Suppressor macrophage (primary cell): ENCODE data around the gene FOXF2.

ENCODE experiments used
- DNase-seq, 4 experiments: peaks; one replicate each; pipeline ENCODE4 v3.0.0-alpha.2; 2020 to 2022

Gene FOXF2

DNA sequence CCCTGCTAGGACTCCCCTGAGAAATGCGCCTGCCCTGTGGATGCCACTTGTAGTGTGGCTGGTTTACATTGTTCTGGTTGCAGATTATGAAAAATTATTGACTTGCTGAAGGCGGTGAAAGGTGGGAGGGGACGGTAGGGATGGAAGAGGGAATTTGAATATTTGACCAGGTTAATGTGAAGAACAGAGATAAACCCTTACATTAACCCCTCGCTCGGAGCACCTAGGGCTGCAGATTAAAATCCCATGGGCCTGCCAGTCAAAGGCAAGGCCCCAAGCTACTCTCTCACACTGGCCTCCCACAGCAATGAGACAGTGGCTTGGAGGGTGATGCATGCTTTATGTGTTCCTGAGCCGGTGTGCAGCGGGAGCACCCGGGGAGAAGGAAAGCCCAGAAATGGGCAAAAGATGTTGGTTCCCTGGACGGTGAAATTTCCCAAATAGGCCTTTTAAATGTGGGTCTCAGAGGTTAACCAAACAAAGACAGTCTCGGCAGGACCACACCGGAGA is 2.5 kb downstream of the FOXF2 start:
- no peak for DNase-seq

DNA sequence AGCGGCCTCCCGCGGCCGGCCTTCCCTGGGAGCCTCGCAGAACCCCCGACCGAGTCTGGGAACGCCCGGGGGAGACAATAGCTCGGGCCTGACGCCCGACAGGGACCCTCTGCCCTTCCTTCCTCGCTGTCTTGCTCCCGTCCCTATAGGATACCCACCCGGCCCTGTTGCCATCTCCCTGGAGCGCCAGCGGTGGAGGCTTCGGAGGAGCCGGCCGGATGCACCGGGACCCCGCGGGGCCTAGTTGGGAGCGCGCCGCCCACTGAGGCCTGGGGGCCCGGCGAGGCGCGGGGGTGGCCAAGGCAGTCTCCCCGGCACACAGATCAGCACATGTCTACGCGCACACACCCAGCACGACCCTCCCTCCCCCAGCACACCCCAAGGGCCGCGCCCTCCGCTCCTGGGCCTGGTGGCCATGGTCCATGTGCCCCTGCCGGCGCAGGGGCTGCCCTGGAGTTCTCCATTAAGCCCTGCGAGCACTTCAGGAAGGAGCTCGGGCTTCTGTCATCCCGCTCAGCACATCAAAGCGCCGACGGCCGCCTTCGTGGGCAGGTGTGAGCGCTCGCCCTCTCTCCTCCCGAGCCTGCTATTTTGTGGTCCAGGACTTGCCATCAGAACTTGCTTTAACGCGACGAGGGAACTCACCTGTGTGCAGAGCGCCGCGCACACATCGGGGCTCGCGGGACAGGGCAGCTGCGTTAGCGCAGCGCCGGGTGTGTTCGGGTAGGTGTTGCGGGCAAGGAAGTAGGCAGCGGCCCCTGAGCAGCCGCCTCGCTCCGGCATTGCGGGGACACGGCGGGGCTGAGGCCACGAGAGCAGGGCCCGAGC is 3.7 kb downstream of the FOXF2 start:
- no peak for DNase-seq

DNA sequence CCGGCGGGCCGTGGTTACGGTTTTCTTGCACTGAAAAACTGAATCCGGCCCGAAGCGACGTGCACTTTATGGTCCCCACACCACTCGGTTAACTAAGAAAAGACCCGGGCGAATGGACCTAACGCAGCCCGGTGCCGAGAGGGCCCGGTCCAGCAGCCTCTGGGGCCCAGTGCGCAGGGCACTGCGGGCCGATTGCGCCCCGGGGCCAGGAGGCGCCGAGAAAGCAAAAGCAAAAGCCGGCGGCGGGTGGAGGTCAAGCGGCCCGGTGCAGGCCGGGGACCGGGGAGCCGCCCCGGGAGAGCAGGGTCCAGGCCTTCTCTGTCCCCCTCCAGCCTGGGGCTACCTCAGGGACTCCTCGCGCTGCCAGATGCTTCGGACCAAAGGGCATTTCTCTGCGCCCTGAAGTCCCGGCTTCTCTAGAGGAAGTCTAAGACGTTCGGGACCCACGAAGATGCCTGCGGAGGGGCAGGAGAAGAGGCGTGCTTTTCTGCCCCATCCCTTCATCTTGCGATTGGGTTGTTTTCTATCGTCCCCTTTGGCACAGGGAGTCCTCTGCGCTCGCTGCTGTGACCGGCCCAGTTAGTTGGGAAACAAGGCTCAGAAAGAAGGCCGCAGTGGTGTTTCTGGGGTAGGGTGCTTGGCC is 4.4 kb downstream of the FOXF2 start:
- DNase-seq: no peak

DNA sequence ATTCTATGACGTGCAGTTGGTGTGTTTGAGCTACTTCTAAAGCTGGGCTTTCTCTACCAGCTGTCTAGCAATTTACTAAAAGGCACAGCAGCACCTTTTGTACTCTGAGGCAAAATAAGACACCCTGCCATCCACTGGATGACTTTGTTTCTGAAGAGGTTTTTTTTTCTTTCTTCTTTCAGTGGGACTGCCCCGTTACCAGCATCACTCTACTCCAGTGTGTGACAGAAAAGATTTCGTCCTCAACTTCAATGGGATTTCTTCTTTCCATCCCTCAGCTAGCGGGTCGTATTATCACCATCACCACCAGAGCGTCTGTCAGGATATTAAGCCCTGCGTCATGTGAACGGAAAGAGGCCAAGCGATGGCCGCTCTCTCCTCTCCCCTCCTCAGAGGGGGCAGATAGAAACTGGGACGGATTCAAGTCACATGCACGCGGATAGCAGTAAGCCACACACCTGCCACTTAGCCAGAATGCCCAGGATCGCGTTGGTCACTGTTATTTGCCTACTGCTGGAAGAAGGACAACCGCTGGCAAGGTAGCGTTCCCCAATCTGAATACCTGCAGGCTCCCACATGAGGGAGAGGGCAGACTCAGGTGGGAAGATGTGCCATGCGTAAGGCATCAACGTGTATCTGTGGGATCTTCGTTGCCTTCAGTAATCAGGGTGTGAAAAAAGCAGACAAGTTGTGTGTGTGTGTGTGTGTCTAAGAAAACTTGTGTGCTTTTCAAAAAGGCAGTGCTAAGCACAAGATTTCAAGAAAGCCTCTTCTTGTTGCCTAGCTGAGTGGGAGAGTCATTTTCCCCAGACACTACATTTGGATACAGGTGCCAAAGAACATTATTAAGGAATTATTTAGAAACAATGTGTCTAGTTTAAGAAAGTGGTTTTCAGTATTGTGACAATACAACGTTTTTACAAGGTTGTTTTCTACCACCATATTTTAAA is 5.4 kb downstream of the FOXF2 start:
- no peak for DNase-seq

DNA sequence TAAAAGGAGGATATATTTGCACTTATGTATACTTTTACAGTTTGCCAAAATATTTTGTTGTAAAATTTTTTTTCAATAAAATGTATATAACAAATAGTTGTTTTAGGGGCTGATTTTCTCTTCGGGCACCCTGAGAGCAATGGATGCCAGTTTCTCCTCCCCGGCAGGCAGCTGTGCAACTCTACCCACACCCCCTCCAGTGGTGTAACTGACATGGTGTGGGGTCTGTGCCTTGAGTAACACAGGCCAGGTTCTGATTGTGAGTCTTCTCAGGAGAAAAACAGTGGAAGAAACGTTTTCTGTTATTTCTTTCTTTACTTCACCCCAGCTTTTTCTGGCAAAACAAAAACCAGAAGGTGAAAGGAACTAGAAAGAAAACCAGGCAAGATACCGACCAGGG is 6.1 kb downstream of the FOXF2 start:
- no peak for DNase-seq

DNA sequence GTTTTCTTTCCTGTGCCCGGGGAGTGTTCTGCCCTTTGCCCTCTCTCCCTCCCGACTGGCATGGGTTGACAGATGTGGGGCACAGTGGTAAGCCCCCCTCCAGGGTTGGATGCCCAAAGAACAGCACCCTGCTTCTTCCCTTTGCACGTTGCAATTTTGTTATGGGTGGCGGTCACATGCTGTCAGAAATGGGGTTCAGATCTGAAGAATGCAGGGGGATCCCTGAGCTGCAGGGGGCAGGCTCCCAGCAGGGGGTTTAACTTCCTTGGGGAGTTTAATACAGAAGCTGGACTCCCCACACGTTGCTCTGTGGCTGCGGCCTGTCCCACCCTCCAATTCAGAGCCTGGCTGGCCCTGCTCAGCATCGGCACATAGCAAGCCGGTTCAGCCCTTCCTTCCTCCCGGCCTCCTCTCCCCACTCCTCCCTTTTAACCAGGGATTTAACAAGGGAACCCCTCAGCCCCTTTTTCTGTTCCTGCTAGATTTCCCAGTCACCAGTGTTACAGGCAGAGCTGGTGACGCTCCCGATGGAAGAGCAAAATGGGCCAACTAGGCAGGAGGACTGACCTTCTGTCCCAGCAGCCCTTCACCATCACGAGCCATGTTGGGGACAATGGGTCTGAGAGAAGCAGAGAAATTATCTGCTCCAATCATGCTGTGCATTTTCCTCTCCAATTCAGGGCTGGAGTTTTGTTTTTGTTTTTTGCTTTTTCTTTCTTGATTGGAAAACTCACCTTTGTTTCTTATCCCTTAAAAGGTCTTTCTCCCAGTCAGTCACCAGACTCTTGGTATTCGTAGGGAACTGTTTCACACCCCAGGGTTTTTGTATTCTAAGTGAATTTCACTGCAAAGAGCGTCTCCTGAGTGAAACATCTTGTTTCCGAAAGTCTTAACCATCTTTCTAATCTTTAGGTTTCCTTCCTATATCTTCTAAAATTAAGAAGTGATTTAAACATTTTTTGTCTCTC is 6.8 kb downstream of the FOXF2 start:
- no peak for DNase-seq

DNA sequence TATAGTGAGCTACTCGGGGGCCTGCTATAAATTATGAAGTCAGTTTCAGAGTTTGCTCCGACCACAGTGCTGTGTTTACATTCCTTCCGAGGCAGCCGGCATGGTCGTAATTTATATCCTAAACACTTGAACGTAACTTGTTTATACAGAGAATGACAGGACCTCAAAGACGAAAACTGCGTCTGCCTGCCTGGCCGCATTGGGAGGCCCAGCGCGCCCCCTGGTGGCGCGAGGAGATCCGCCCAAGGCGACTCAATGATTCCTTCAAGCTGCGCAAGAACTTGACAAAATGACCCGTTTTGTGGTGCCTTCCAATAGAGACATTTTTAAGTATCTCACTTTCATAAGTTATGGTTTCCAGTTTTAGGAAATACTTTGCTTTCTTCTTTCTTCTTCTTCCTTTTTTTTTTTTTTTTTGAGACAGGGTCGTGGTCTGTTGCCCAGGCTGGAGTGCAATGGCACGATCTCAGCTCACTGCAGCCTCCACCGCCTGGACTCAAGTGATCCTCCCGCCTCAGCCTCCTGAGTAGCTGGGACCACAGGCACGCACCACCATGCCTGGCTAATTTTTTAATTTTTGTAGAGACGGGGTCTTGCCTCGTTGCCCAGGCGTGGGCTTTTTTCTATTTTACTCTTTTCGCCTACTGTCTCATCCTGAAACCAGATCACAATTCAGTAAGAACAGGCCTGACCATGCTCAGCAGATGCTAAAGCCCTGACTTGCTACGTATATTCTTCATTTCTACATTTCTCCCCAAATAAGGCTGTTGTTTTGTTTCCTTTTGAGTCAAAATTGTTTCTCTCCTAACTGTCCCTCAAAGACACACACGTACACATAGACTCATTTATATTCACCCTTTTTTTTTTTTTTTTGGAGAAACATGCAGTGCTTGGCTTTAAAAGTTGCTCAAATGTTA is 7.8 kb downstream of the FOXF2 start:
- DNase-seq: peak; percentile 73 to 91 (median 84)

DNA sequence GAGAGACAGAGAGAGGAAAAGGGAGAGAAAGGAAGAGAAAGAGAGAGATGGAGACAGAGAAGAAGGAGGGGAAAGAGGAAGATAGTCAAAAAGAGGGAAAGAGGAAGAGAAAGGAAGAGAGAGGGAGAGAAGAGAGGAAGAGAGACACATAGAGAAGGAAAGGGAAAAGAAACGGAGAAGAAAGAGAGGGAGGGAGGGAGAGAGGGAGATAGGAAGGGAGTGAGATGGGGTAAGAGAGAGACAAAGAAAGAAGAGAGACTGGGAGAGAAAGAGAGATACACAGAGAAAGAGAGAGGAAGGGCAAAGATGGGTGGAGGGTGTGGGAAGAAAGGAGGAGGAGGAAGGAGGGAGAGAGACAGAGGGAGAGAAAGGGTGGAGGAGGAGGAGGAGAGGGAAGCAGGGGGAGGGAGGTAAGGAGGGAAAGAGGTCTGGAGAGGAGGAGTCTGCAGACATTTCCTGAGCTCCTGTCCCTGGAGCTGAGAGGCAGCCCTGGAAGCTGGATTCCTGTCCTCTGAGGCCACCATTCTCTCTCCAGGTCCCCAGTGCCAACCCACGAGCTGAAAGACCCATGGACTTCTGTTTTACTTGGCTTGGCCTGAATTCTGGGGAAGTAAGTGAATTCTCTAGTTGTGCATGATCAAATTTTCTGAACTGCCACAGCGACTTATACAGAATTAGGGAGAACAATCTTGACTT is 9.9 kb downstream of the FOXF2 start:
- no peak for DNase-seq

DNA sequence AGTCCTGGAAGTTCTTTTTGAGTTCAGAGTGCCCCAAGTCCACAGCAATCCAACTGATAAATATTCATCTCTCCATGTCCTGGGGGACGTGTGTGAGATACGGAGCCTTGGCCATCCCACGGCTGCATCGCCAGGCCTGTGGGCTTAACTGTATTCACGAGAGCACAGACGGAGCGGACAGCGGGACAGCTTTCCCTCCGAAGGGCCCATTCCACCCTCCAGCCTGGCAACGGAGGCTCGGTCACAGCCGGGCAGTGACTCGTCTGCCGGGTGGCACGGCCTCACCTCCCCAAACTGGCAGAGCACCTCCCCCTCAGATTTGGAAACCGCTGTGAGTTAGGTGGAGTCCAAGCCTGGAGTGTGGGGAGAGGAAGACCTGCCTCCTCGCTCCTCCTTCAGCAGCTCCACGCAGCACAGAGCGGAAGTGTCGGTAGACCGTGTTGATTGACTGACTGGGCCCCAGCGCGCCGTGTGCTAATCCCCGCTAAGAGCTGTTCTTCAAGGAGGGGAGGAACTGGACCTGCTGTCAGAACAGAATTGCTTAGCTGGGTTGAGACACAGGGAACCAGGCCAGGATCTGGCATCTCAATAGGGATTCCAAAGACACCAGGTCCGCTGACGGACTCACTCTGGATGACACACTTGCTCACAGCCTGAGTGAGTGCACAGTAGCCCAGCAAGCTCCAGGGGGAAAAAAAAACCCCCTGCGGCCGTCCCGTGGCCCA is 10.9 kb downstream of the FOXF2 start:
- no peak for DNase-seq

DNA sequence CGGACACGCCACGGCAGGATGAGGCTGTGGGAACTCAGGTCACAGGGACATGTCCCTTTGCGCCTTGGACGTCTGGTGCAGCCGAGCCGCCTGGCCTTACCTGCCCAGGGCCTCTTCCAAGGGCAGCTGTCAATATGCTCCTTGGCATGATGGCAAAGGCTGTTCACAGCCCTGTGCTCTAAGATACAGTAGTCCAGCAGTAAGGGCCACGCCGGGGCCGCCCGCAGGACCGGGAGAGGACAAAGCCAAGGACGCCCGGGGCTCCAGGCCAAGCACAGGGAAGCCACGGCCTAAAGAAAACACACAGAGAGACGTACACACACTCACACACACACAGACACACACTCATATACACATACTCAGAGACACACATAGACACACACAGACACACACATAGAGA is 13.0 kb downstream of the FOXF2 start:
- DNase-seq: no peak

DNA sequence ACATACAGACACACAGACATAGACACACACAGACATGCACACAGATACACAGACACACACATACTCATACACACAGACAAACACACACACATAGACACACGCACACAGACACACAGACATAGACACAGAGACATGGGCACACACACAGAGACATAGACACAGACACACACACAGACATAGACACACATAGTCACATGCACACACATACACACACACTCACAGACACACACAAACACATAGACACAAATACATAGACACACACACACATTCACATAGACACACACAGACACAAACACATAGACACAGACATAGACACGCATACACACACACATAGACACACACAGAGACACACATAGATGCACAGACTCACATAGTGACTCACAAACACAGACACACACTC is 13.5 kb downstream of the FOXF2 start:
- DNase-seq: no peak

DNA sequence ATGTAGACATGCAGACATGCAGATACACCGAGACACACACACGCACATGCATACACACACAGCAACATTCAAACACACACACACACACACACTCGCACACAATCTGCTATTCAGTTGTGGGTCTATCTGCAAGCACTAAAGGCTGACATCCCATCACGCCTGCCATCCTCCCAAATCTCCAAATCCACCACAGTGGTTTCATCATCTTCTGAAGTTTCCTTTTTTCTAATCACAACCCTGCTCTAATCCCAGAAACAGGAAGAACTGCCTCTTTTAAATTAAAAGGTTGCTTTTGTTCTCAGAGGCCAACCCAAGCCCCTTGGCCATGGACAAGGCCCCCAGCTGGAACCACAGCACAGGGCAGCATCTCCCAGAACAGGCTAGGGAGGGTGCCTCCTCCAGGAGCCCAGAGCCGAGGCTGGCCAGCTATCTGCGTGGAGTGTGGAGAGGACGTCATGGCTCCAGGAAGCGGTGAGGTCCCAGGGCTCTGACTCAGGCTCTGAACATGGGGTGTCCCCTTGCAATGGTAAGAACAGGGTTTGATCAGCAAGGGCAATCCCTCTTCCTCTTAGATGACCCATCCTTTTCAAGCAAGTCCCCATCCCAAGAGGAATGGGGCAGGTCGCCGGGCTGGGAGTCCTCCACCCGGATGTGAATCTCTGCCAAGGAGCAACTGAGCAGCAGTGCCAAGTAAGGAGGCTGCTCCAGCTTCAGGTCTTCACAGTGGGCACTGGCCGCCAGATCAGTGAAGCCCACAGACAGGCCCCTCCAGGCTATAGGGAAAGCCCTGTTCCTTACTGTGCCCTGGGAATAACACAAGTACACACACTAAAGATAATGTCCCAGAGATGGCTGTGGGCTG is 14.7 kb downstream of the FOXF2 start:
- DNase-seq: peak; percentile 28 to 68 (median 57)

DNA sequence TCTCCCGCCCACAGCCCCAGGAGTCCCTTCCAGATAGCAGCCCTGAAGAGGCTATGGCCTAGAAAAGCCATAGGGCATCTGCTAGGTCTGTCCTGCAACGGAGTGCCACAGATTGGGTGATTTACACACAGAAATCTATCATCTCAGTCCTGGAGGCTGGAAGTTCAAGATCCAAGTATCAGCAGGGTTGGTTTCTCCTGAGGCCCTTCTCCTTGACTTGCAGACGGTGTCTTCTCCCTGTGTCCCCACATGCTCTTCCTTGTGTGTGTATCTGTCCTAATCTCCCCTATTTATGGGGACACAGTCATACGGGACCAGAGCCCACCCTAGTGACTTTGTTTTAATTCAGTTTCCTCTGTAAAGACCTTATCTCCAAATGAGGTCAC is 15.3 kb downstream of the FOXF2 start:
- no peak for DNase-seq

DNA sequence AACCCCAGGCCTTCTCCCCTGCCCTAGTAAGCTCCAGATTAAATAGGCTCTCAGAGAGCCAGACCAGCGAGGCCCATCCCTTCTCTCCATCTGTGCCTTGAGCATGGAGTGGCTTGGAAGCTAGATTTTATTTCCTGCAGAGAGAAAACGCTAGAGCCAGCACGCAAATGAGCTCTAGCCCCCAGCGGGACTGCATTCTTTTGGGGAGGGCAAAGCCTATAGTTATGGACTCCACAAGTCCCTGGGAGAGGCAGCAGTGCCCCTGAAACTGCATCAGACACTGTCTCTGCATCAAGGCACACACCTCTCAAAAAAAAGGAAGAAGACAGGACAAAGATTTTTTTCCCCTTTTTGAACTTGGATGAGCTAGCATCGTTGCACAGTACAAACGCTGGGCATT is 15.8 kb downstream of the FOXF2 start:
- DNase-seq: no peak

DNA sequence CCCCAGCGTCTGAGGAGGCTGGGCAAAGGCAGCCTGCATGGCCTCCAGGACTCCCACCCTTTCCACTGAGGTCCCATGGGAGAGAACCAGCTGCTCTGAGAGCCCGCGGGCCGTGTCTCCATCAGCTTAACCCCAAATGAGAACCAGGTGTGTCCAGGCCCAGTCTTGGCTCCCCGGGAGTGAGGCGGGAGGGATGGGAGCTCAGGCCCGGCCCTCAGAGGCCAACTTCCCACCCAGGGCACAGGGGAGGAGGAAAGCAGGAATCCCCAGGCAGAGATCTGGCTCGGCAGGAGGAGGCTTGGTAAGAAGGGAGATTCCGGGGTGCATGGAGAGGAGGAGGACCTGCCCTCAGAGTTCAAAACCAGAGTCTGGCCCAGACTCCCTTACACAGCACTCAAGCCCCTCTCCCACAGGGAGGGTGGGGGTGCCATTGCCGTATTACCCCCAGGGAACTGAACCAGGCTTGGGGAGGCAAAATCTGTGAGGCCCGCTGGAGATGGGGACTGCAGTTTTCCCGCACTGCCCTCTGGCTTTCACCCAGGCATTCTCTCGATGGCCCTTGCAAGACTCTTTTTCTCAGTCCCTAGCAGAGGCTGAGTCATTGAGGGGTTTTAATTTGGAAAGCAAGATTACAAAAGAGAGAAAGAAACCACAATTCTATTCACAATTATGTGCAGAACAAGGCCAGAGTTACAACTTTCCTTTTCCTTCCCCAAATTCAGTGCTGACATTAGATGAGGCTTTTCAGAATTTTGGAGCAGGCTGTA is 17.1 kb downstream of the FOXF2 start:
- peak in 3 of 4 experiments; percentile 14 to 56 (median 45) for DNase-seq

DNA sequence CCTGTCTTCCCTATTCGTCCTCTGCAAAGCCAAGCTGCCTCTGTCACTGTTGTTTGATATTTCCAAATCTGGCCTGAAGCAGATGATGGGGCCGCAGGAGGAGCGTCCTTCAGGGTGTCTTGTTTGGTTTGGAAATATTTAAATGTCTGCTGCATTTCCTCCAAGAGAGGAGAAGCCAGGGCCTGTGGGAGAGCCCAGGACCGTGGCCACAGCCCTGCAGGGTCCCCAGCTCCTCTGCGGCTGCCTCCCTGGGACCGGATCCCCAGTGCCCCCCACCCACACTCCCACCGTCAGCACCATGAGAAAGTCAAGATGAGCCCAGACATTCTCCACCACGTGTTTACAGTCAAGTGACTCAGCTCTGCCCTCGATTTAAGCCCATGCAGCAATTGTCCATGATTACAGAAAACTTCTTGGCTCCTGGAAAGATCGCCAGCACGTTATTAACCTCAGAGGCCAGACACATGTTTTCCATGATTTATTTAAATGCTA is 18.2 kb downstream of the FOXF2 start:
- DNase-seq: peak in 2 of 4 experiments; percentile 11 to 23

DNA sequence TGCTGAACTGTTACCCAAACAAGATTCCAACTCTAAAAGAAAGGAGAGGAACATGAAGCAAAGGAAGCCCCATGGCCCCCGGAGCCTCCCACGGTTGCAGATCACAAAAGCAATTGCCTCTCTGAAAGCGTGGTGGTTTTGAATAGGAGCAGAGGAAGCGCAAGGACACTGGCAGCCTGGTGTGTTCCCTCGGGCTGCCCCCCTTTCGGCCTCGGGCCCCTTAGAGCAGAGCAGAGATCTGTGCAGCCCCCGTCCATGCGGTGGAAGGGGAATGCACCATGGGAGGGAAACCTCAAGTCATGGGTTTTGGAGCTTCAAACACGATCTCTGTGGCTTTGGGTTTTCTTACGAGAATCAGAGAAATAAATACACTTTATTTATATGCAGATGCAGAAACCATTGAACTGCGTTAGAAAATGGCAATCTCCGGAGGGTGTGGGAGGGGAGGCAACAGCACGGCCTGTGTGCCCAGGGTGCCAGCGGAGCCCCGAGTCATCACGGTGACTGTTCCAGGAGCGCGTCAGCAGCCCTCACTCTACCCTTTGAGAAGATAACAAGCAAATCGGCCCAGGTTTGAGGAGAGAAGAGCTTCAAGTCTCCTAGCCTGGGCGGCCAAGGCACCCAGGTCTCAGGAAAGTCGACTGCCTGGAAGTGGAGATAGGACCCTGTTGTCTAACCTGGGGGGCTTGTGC is 20.5 kb downstream of the FOXF2 start:
- no peak for DNase-seq
